Adipocyte (in vitro differentiated cells): ENCODE results near the gene SLC1A2.

Experiments
- DNase-seq: peaks from one replicate; pipeline ENCODE4 v3.0.0-alpha.2; 2015; ENCODE audit warnings: low read depth
- H3K27me3 ChIP-seq: replicated peaks from 2 replicates; pipeline ENCODE4 v1.7.0; 2013; ENCODE audit warnings: mild to moderate bottlenecking, low read length, moderate library complexity; ENCODE audit not compliant: control insufficient read depth, insufficient read depth
- H3K36me3 ChIP-seq: 2 replicates; pipeline ENCODE4 v1.7.0; 2013; ENCODE audit warnings: low read length, mild to moderate bottlenecking, moderate library complexity; ENCODE audit not compliant: control insufficient read depth, insufficient read depth, severe bottlenecking
- H3K4me1 ChIP-seq: 2 replicates; pipeline ENCODE4 v1.7.0; 2013; ENCODE audit warnings: mild to moderate bottlenecking, low read length, moderate library complexity; ENCODE audit not compliant: control insufficient read depth, insufficient read depth
- H3K4me3 ChIP-seq: 2 replicates; pipeline ENCODE4 v1.7.0; 2013; ENCODE audit warnings: mild to moderate bottlenecking, low read length, moderate library complexity
- H3K9ac ChIP-seq: 2 replicates; pipeline ENCODE4 v1.7.0; 2013; ENCODE audit warnings: mild to moderate bottlenecking, low read length, moderate library complexity
- H3K9me3 ChIP-seq: 2 replicates; pipeline ENCODE4 v1.7.0; 2013; ENCODE audit warnings: mild to moderate bottlenecking, low read length, moderate library complexity; ENCODE audit not compliant: control insufficient read depth

SLC1A2 gene

DNA sequence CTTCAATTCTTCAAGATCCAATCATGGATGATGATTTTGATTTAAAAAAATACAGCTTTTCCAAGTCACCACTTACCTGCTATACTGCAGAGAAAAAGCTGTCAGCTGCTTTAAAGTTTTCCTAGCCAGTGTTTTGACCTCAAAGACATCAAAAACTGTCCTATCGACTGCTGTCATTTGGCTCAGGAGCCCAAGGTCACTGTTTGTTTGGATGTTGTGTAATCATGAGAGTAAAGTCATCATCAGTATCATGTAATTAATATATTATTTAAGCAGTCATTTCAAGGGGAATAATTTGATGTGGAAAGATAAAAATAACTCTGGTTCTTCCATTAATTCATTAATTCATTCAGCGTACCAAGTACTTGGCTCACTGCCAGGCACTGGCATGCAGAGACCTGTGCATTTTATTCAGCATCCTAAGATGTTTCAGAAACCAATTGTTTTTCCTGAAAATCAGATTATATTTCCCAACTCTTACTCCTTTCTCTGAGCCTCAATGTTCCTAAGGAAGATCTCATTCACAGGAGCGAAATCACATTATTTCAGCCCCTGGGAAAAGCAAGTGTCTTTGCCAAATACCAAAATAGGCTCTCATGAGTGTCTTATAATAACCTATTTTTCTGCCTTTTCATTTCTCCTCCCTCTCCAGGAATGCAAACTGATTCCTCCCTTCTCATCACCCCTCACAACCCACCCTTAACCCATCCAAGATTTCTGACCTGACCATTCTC lies 59.9 kb downstream of the SLC1A2 start:
- Histone ChIP-seq H3K4me1 (peaks cover 52% of the 10 kb centered on the region), H3K9me3 (no peaks in the 10 kb centered on the region), H3K36me3 (no peaks in the 10 kb centered on the region), H3K27me3 (no peaks in the 10 kb centered on the region), H3K9ac (peak overlapping the region; percentile 57), H3K4me3 (no peak overlapping the region)
- no peak for DNase-seq

- H3K9ac ChIP-seq: peak overlapping the region; percentile 21
- H3K4me3 ChIP-seq: peak overlapping the region; percentile 6
- peaks cover 42% of the 10 kb centered on the region for H3K4me1 ChIP-seq
- H3K36me3 ChIP-seq: no peaks in the 10 kb centered on the region
- no peaks in the 10 kb centered on the region for H3K27me3 ChIP-seq
- no peaks in the 10 kb centered on the region for H3K9me3 ChIP-seq
- no peak for DNase-seq
Observed at GRCh38 chr11:35358391-35358790, 61.0 kb downstream of the SLC1A2 start.

DNA sequence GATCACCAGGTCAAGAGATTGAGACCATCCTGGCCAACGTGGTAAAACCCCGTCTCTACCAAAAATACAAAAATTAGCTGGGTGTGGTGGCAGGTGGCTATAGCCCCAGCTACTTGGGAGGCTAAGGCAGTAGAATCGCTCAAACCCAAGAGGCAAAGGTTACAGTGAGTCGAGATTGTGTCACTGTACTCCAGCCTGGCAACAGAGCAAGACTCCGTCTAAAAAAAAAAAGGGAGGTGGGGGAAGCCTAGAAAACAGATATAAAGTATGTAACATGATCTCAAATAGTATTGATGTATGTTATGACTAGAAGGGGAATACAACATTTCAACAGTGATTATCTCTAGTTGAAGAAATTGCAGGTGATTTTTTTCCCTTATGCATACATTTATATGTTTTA lies 61.4 kb downstream of the SLC1A2 start:
- Histone ChIP-seq H3K27me3 (no peaks in the 10 kb centered on the region), H3K9me3 (no peaks in the 10 kb centered on the region), H3K9ac (peak overlapping the region; percentile 21), H3K36me3 (no peaks in the 10 kb centered on the region), H3K4me3 (no peak overlapping the region), H3K4me1 (peaks cover 40% of the 10 kb centered on the region)
- peak; percentile 47 for DNase-seq

GRCh38 chr11:35355102-35355749 lies 64.1 kb downstream of the SLC1A2 start:
- H3K36me3 ChIP-seq: no peaks in the 10 kb centered on the region
- H3K4me3 ChIP-seq: no peak overlapping the region
- H3K9ac ChIP-seq: no peak overlapping the region
- H3K27me3 ChIP-seq: no peaks in the 10 kb centered on the region
- DNase-seq: peak; percentile 20
- H3K4me1 ChIP-seq: peaks cover 30% of the 10 kb centered on the region
- no peaks in the 10 kb centered on the region for H3K9me3 ChIP-seq

DNA sequence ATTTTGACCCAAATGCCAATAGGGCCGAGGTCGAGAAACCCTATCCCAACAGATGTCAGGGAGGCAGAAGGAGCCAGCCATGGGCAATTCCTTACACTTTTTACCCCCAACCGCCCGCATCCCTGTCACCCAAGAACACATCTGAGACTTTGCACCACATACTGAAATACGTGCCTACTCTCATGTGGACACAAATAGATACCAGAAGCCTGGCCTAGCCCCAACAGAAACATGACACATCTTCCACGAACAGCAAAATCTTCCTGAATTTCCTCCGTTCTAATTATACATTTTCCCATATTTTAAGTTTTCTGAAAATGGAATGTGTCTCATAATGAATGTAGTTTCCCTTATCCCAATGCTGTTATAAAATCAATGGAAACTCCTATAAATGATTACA lies 64.7 kb downstream of the SLC1A2 start:
- H3K36me3 ChIP-seq: no peaks in the 10 kb centered on the region
- H3K9ac ChIP-seq: no peak overlapping the region
- peak; percentile 74 for DNase-seq
- H3K9me3 ChIP-seq: no peaks in the 10 kb centered on the region
- H3K27me3 ChIP-seq: no peaks in the 10 kb centered on the region
- peaks cover 24% of the 10 kb centered on the region for H3K4me1 ChIP-seq
- H3K4me3 ChIP-seq: no peak overlapping the region

- DNase-seq: peak; percentile 79
- Histone ChIP-seq H3K4me1 (peaks cover 7% of the 10 kb centered on the region), H3K27me3 (no peaks in the 10 kb centered on the region), H3K4me3 (no peak overlapping the region), H3K36me3 (no peaks in the 10 kb centered on the region), H3K9ac (no peak overlapping the region), H3K9me3 (no peaks in the 10 kb centered on the region)
Observed at GRCh38 chr11:35352077-35352888, 67.1 kb downstream of the SLC1A2 start.

- no peak for DNase-seq
- Histone ChIP-seq H3K9me3 (no peaks in the 10 kb centered on the region), H3K9ac (no peak overlapping the region), H3K4me1 (peaks cover 11% of the 10 kb centered on the region), H3K36me3 (no peaks in the 10 kb centered on the region), H3K4me3 (no peak overlapping the region), H3K27me3 (no peaks in the 10 kb centered on the region)
Observed at GRCh38 chr11:35349897-35350296, 69.5 kb downstream of the SLC1A2 start.

DNA sequence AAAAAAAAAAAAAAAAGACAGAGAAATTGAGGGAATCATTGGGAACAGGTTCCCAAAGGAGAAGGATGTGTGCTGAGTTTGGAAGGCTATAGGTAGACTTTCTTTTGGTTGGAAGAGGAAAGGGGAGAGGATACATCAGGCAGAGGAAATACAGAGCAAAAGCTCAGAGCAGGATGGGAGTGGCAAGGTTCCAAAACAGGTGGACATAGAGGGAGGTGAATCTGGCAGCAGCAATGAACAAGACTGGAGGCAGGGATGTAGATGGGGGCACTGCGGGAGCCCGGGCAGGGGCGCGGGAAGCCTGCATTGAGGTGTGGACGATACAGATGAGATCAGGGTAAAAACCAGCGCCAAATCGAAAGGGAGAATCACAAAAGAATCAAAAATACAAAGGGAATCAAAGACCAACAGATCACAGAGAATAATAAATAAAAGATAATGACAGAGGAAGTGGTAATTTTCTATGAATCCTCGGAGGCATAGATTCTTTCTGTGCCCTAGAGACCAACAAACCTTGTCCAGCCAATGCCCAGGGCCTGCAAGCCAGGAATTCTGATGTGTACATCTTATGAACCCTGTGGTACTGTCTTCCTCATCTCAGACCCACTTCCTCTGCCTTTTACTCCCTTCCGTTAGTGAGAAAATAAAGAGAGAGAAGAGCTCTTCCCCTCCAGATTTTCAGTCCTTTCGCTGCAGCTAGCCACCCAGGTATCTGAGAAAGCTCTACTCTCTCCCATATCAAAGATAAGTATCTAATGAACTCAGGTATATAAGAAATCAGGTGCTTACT lies 70.3 kb downstream of the SLC1A2 start:
- DNase-seq: no peak
- H3K36me3 ChIP-seq: no peaks in the 10 kb centered on the region
- no peak overlapping the region for H3K9ac ChIP-seq
- H3K4me1 ChIP-seq: peaks cover 11% of the 10 kb centered on the region
- no peak overlapping the region for H3K4me3 ChIP-seq
- no peaks in the 10 kb centered on the region for H3K27me3 ChIP-seq
- H3K9me3 ChIP-seq: no peaks in the 10 kb centered on the region

GRCh38 chr11:35347921-35348331 lies 71.4 kb downstream of the SLC1A2 start:
- Histone ChIP-seq H3K4me1 (peaks cover 11% of the 10 kb centered on the region), H3K27me3 (no peaks in the 10 kb centered on the region), H3K9me3 (no peaks in the 10 kb centered on the region), H3K9ac (no peak overlapping the region), H3K36me3 (no peaks in the 10 kb centered on the region), H3K4me3 (no peak overlapping the region)
- peak; percentile 94 for DNase-seq

- H3K27me3 ChIP-seq: no peaks in the 10 kb centered on the region
- H3K4me3 ChIP-seq: no peak overlapping the region
- no peaks in the 10 kb centered on the region for H3K9me3 ChIP-seq
- no peak for DNase-seq
- peaks cover 11% of the 10 kb centered on the region for H3K4me1 ChIP-seq
- no peak overlapping the region for H3K9ac ChIP-seq
- no peaks in the 10 kb centered on the region for H3K36me3 ChIP-seq
Observed at GRCh38 chr11:35347173-35347878, 72.0 kb downstream of the SLC1A2 start.
